Measurements from ENCODE around the gene MORN5. TPM values are rescaled to one million over a fixed set of nuclear protein-coding genes. Genes with fewer than 3 reads are reported as not detected.

Gene MORN5
- polyA plus RNA-seq, 3 donors from 2014 or later: not detected

DNA sequence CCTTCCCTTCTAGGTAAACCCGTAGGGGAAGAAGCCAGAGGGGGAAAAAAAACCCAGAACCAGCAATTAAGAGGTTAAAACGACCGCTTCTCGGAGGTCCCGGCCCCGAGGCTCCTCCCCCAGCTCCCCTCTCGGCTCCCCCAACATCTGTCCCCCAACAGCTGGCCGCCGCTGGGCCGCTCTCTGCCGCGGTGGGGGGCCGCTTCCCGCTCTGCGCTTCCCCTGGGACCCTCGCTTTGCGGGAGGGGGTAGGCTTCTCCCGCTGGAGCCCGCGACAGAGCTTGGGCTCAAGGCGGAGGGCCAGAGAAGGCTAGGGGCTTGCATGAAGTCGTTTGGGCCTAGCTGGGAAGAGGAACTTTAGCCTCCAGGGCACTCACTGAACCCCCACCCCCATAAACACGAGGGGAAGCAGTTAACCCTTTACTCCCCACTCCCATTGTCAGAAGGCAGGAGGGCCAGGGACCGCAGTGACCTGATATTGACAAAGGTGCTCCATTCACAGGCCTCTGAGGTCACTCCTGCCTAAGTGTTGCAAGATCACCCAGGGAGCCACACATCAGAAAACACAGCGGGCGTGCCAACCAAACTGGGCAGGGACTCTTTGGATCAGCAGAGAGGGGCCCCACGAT is 61.6 kb downstream of the MORN5 start:
- Mint-ChIP-seq H3K27ac (no peak overlapping the region), H3K36me3 (no peaks in the 10 kb centered on the region), H3K27me3 (ENCODE audit: low read depth in 3 of 3) (peaks cover 19 to 45% (median 33%) of the 10 kb centered on the region in 3 donors), H3K4me3 (no peak overlapping the region), H3K4me1 (peaks cover 9 to 12% of the 10 kb centered on the region in 2 donors), H3K9me3 (peaks cover 0 to 1% (median 0%) of the 10 kb centered on the region in 6 donors)
- no peak for DNase-seq

DNA sequence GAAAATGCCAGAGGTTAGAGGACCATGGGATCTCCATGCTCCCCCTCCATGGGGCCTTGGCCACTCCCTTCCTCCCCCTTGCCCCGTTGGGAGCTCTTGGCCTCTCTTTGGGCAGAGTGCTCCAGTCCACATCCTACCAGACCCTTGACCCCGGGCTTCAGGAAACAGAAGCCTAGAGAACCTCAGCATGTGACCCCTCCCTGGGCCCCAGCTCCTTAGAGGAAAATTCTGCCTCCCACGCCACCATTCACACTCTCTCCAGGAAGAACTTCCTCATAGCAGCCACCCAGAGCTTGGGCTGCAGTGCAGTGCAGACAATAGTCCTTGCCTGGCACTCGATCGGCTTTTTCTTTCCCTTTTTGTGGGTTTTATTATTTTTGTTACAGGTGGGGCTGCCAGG is 63.1 kb downstream of the MORN5 start:
- Mint-ChIP-seq H3K9me3 (peaks cover 0 to 1% (median 0%) of the 10 kb centered on the region in 6 donors), H3K4me1 (peaks cover 10 to 12% of the 10 kb centered on the region in 2 donors), H3K27ac (no peak overlapping the region), H3K36me3 (no peaks in the 10 kb centered on the region), H3K27me3 (ENCODE audit: low read depth in 3 of 3) (peaks cover 20 to 47% (median 35%) of the 10 kb centered on the region in 3 donors), H3K4me3 (no peak overlapping the region)
- DNase-seq: no peak

DNA sequence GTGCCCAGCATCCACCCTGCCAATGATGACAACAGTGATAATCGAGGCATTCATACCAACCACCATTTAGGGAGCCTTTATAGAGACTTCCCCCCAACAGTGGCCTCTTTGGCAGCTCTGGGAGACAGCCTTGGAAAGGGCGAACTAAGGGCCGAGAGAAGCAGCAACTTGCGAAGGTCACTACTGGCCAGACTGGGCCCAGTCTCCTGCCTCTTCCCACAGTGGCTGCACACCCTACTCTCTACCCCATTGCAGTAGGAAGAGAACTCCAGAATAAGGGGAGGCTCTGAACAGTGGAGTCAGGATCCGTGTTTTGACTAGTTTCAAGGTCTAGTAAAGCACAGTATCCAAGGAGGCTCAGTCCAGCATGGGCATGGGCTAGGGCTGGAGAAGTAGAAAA is 63.7 kb downstream of the MORN5 start:
- no peak overlapping the region for H3K4me3 Mint-ChIP-seq
- no peaks in the 10 kb centered on the region for H3K36me3 Mint-ChIP-seq
- H3K4me1 Mint-ChIP-seq: peaks cover 7 to 8% of the 10 kb centered on the region in 2 donors
- no peak for DNase-seq
- H3K27ac Mint-ChIP-seq: no peak overlapping the region
- peaks cover 0 to 1% (median 0%) of the 10 kb centered on the region in 6 donors for H3K9me3 Mint-ChIP-seq
- peaks cover 19 to 42% (median 28%) of the 10 kb centered on the region in 3 donors for H3K27me3 Mint-ChIP-seq (ENCODE audit: low read depth in 3 of 3)

DNA sequence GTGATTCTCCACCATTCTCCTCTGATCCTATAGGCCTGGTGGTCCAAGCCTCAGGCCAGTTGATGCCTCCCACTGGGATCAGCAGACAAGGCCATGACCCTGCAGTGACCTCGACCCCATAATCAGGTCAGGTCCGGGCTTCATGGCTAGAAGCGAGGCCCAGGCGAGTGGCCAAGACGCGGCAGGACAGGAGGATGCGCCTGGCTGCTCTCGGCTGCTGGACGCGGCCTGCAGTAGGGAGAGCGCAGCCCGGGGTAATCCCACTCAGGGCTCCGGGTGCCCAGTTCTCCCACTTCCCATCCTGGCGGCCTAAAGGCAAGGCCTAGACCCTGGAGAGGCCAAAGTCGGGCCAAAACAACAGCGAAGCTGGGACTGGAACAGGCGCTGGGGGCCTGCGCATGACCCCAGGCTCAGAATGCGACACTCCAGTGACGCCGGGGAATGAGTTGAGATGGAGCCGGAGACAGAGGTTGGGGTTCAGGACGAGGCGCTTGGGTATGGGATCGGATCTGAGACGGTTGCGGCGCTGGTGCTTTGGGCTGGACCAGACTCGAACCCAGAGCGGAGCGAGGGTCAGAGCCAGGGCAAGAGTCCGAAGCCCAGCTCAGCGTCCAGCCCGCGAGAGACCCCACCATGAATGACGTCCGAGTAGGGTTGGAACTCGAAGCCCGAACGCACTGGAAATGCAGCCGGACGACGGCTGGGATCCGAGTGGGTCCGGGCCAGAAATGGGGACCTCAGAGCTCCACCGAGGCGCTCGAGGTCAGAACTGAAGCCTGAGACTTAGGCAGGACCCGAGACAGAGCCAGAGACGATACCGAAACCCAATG is 65.8 kb downstream of the MORN5 start:
- Mint-ChIP-seq H3K27me3 (ENCODE audit: low read depth in 3 of 3) (peaks cover 9 to 30% (median 13%) of the 10 kb centered on the region in 3 donors), H3K4me3 (no peak overlapping the region), H3K4me1 (peaks cover 0 to 2% of the 10 kb centered on the region in 2 donors), H3K27ac (no peak overlapping the region), H3K9me3 (no peaks in the 10 kb centered on the region), H3K36me3 (no peaks in the 10 kb centered on the region)
- no peak for DNase-seq

DNA sequence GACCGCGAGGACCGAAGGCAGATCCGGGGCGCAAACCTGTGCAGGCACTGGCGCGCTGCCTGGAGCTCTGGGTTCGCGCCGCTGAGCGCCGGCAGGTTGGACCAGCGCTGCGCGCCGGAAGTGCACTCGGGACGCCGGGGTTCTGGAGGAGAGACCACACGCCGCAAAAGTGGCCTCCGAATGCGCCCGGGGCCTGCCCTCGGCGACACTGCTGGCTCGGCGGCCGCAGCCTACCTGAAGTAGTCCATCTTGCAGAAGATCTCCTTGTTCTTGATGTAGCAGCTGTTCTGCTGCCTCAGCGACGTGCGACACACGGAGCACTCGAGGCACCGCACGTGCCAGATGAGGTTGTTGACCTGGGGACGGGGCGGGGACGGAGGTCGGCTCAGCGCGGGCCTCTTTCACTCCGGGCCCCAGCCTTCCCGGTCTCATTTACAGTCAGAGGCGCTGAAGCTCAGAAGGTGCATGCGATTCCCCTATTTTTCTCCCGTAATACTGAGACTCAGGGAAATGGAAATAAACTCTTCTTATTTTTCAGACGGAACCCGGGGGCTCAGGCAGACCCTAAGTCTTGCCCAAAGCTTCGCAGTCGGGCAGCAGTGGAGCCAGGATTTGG is 66.5 kb downstream of the MORN5 start:
- H3K4me3 Mint-ChIP-seq: peak overlapping the region in 2 of 5 donors; percentile 18 to 26
- H3K4me1 Mint-ChIP-seq: peaks cover 0 to 2% of the 10 kb centered on the region in 2 donors
- no peak overlapping the region for H3K27ac Mint-ChIP-seq
- H3K9me3 Mint-ChIP-seq: no peaks in the 10 kb centered on the region
- H3K27me3 Mint-ChIP-seq (ENCODE audit: low read depth in 3 of 3): peaks cover 9 to 26% (median 11%) of the 10 kb centered on the region in 3 donors
- no peaks in the 10 kb centered on the region for H3K36me3 Mint-ChIP-seq
- DNase-seq: no peak

DNA sequence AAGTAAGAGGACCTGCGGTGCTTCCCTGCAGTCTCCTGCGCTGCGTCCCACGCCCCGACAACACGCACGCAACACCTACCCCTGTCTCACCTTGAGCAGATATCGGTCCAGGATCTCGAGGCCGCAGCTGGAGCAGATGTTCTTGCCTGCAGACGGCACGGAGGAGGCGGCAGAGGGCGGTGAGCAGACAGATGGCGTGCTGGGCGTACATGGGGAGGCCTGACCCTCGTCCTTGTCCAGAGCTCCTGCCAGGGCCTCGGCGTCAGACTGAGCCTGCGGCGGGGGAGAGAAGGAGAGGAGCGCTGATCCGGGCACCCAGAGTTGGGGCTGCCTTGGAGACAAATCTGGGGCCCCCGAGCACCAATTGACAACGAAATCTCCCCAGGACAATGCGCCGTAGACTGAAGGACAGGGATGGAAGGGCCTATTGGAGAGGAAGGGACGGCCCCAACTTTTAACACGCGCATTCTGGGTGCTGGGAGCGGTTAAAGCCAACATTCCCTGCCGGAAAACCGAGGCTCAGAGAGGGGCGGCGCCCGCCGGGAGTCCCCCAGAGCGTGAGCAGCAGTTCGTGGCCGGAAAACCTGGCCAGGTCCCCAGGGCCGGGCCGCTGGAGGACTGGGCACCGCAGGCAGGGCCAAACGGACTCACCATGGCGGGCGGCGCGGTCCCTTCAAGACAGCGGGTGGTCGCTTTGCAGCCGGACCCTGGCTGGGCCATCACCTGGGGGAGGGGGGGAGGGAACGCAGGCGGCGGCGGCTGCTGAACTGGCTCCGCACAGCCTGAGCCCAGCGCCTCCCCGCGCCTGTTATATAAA is 67.3 kb downstream of the MORN5 start:
- Mint-ChIP-seq H3K4me1 (peaks cover 0 to 2% of the 10 kb centered on the region in 2 donors), H3K9me3 (no peaks in the 10 kb centered on the region), H3K4me3 (peak overlapping the region in 1 of 5 donors; percentile 18), H3K27ac (no peak overlapping the region), H3K36me3 (no peaks in the 10 kb centered on the region), H3K27me3 (ENCODE audit: low read depth in 3 of 3) (peaks cover 9 to 20% (median 11%) of the 10 kb centered on the region in 3 donors)
- no peak for DNase-seq

DNA sequence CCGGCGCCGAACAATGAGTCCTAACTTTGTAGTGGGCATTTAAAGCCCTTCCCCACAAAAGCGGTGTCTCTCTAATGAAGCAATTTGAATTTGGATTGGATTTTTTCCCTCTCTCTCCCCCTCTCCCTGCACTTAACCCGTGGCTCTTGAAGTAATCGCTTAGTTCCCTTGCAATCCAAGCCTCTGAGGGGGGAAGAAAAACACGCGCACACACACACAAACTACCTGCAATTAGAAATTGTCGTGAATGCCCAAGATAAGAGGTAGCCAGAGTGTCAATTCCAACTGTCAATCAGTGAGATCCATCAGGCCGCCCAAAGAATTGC is 67.8 kb downstream of the MORN5 start:
- Mint-ChIP-seq H3K9me3 (no peaks in the 10 kb centered on the region), H3K36me3 (no peaks in the 10 kb centered on the region), H3K4me3 (no peak overlapping the region), H3K4me1 (peaks cover 0 to 2% of the 10 kb centered on the region in 2 donors), H3K27ac (no peak overlapping the region), H3K27me3 (ENCODE audit: low read depth in 3 of 3) (peaks cover 5 to 17% (median 9%) of the 10 kb centered on the region in 3 donors)
- no peak for DNase-seq

DNA sequence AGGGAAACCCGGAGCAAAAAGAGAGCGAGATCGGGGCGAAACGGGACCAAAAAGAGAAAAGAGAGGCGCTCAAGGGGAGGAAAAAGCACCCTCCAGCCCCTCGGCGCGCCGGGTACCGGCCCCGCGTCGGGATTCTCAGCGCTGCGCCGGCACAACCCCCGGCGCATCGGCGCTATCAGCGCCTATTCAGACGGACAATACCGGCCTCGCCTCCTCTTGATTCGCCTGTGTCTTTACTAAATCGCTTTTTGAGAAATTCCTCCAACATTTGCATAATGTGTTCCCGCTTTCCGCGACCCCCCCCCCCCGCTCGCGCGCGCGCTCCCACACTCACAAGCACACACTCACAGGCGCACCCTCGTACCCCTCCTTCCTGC is 68.5 kb downstream of the MORN5 start:
- no peaks in the 10 kb centered on the region for H3K36me3 Mint-ChIP-seq
- H3K27me3 Mint-ChIP-seq (ENCODE audit: low read depth in 3 of 3): peaks cover 9 to 16% (median 9%) of the 10 kb centered on the region in 3 donors
- peaks cover 0 to 2% of the 10 kb centered on the region in 2 donors for H3K4me1 Mint-ChIP-seq
- no peaks in the 10 kb centered on the region for H3K9me3 Mint-ChIP-seq
- no peak overlapping the region for H3K27ac Mint-ChIP-seq
- H3K4me3 Mint-ChIP-seq: peak overlapping the region in 1 of 5 donors; percentile 27
- DNase-seq: no peak

DNA sequence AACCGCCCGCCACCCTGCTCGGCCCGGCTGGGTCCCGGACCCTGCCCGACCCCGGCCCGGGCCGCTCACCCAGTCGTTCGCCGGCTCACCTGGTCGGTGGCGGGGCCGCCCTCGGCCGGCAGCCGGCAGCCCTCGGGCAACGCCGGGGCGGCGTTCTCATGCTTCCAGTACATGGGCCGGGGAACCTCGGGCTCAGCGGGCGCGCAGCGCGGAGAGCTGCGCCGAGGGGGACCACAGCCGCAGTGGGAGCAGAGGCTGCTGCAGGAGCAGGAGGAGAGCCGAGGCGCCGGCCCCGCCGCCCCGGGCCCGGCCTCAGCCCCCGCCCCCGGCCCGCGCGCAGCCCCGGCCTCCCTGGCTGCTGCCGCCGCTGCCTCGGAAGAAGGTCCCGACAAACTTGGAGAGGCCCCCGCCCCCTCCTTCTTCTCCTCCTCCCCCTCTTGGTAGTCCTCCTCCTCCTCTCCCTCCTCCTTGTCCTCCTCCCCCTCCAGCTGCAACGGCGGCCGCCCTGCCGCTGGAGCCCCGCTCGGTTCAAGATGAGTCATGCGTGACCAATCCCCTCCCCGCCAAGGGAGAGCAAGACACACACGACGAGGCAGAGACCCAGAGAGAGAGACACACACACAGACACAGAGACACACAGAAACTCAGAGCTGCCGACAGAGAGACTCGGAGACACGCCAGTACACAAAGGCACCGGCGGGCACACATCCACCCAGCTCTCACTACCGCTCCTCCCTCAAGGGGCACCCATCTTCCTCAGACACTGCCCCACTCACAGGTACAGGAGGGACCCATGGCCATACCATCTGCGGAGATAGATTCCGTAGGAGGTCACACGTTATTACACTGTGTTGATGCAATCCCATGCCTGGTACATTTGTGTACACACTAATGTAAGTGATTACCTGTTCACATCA is 69.1 kb downstream of the MORN5 start, which contains the start of gene LHX6:
Gene LHX6 (minus strand): TSS at position 390 of the 917 bp plus-strand sequence. CDS start 217 bp downstream, at position 173.
- no peak for DNase-seq
- no peaks in the 10 kb centered on the region for H3K9me3 Mint-ChIP-seq
- H3K4me3 Mint-ChIP-seq: peak within 1 kb of the TSS in 1 of 5 donors; percentile 27

DNA sequence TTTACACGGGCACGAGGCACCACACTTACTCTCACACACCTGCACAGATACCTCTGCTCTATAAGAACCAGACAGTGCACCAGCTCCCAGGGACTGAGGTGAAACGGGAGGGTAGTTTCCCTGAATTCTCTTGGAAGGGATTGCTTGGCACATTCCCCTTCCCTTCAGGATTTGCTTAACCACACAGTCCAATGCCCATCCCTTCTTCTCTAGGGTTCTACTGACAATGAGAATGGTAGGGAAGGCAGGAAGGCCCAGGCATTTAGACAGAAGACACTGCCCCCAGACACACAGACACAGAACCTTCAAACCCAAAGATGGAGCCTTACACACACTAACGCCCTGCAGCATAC is 69.8 kb downstream of the MORN5 start:
- peaks cover 0 to 2% of the 10 kb centered on the region in 2 donors for H3K4me1 Mint-ChIP-seq
- no peak overlapping the region for H3K27ac Mint-ChIP-seq
- no peaks in the 10 kb centered on the region for H3K36me3 Mint-ChIP-seq
- no peaks in the 10 kb centered on the region for H3K9me3 Mint-ChIP-seq
- peaks cover 7 to 10% (median 8%) of the 10 kb centered on the region in 3 donors for H3K27me3 Mint-ChIP-seq (ENCODE audit: low read depth in 3 of 3)
- no peak overlapping the region for H3K4me3 Mint-ChIP-seq
- no peak for DNase-seq

More for the DNA sequence above, 69.1 kb downstream of the MORN5 start, which contains the start of gene LHX6:
- peaks cover 9 to 15% (median 9%) of the 10 kb centered on the region in 3 donors for H3K27me3 Mint-ChIP-seq (ENCODE audit: low read depth in 3 of 3)
- H3K27ac Mint-ChIP-seq: no peak within 1 kb of the TSS
- H3K4me1 Mint-ChIP-seq: peaks cover 0 to 2% of the 10 kb centered on the region in 2 donors
- H3K36me3 Mint-ChIP-seq: no peaks in the 10 kb centered on the region

DNA sequence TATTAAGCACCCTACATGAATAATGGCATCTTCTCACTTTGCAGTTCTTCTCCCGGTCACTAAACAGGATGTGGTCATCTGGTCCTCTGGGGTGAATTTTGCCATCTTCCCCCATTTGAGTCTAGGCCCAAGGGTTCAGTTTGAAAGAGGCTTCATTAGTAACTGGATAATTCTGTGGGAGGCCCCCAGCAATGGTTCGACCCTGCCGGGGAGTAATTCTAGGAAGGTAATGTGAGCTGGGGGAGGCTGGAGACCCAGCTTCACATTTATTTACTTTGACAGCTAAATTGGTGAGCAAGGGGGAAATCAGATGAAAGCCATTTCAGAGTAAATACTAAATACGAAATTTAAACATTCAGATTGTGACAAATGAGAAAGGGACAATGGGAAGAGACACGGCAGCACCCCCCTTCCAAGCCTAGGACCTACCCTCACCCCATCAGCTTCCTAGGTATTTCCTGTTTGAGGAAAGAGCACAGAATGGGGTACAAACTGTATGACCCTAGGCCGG is 73.1 kb downstream of the MORN5 start:
- Mint-ChIP-seq H3K9me3 (no peaks in the 10 kb centered on the region), H3K27ac (no peak overlapping the region), H3K4me3 (no peak overlapping the region), H3K27me3 (ENCODE audit: low read depth in 3 of 3) (peaks cover 0 to 4% (median 3%) of the 10 kb centered on the region in 3 donors), H3K36me3 (no peaks in the 10 kb centered on the region), H3K4me1 (no peaks in the 10 kb centered on the region)
- no peak for DNase-seq

DNA sequence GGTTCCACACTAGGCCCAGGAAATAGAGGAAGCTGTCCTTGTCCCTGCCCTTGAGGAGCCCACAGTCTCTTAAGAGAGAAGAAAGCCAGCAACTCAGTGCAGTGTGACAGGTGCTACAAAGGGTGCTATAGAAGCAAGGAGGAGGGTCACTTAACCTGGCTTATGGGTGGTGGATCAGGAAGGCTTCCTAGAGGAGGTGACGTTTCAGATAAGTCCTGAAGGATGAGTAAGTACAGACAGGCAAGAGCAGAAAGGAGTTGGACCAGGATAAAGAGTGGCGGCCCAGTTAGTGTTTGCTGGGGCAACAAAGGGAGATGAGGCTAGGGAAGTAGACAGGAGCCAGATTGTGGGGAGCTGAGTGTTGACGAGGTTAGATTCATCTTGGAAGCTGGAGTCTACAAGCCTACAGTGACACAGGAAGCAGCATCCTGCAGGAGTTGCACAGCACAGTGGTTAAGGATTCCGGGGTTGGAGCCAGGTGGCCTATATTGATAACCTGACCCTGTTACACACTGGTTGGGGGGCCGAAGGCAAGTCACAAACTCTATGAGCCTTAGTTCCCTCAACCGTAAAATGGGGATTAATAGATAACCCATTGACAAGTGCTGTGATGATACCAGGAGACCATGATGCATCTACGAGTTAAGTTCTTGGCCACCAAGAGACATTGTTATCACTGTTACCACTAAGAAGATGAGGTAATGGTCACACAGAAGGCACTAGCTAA is 74.5 kb downstream of the MORN5 start:
- Mint-ChIP-seq H3K9me3 (no peaks in the 10 kb centered on the region), H3K27me3 (ENCODE audit: low read depth in 3 of 3) (peaks cover 0 to 4% (median 3%) of the 10 kb centered on the region in 3 donors), H3K4me3 (no peak overlapping the region), H3K4me1 (no peaks in the 10 kb centered on the region), H3K27ac (no peak overlapping the region), H3K36me3 (peaks cover 0 to 8% (median 5%) of the 10 kb centered on the region in 3 donors)
- DNase-seq: no peak
